Osteoblast (primary cell): ENCODE data around the gene ADGRG3. TPM values are rescaled to one million over a fixed set of nuclear protein-coding genes. Genes with fewer than 3 reads are reported as not detected.

ENCODE experiments used
- DNase-seq: peaks from one replicate; pipeline ENCODE4 v3.0.0; 2011; ENCODE audit warnings: low spot score, mixed read lengths; ENCODE audit not compliant: insufficient read length; ENCODE audit errors: missing footprints
- H2AFZ ChIP-seq: 2 replicates; pipeline ENCODE4 v1.6.0; 2011; ENCODE audit warnings: mild to moderate bottlenecking, low read length
- H3K27ac ChIP-seq: 2 replicates; pipeline ENCODE4 v1.5.1; 2011; ENCODE audit warnings: mild to moderate bottlenecking, low read depth, low read length, moderate library complexity
- H3K27me3 ChIP-seq: 2 replicates; pipeline ENCODE4 v1.6.0; 2012; ENCODE audit warnings: mild to moderate bottlenecking, control low read depth, inconsistent platforms, low read length, moderate library complexity; ENCODE audit not compliant: insufficient read depth
- H3K36me3 ChIP-seq: 2 replicates; pipeline ENCODE4 v1.5.1; 2011; ENCODE audit warnings: mild to moderate bottlenecking, low read length, control low read depth, moderate library complexity; ENCODE audit not compliant: insufficient read depth
- H3K4me1 ChIP-seq: 2 replicates; pipeline ENCODE4 v1.5.1; 2011; ENCODE audit warnings: mild to moderate bottlenecking, low read length, control low read depth, moderate library complexity; ENCODE audit not compliant: insufficient read depth
- H3K4me2 ChIP-seq: 2 replicates; pipeline ENCODE4 v1.6.0; 2011; ENCODE audit warnings: mild to moderate bottlenecking, low read length; ENCODE audit not compliant: insufficient read depth
- H3K4me3 ChIP-seq: fragments of 200-600 bp; sonication (generic); 3 replicates; pipeline ENCODE4 v1.5.1; 2012; ENCODE audit warnings: mild to moderate bottlenecking, low read length, inconsistent platforms; ENCODE audit not compliant: insufficient read depth
- H3K79me2 ChIP-seq: 2 replicates; pipeline ENCODE4 v1.6.0; 2012; ENCODE audit warnings: mild to moderate bottlenecking, low read length, control low read depth, inconsistent platforms; ENCODE audit not compliant: insufficient read depth
- H3K9me3 ChIP-seq: 2 replicates; pipeline ENCODE4 v1.5.1; 2011; ENCODE audit warnings: low read depth, low read length, control low read depth
- H4K20me1 ChIP-seq: 2 replicates; pipeline ENCODE4 v1.6.0; 2012; ENCODE audit warnings: mild to moderate bottlenecking, low read length, control low read depth; ENCODE audit not compliant: insufficient read depth
- total RNA-seq: library from RNA; depleted of rRNA; stranded (reverse); fragments of >200 nt; gene quantifications from 2 replicates; pipeline ENCODE4 v1.2.3, GENCODE V29; 2012
- TF ChIP-seq, protein P1 (sequence below): IDR thresholded peaks from 2 replicates; pipeline ENCODE4 v1.5.1; 2011; ENCODE audit warnings: mild to moderate bottlenecking, low read depth, low read length, moderate library complexity; ENCODE audit errors: extremely low read depth

Gene ADGRG3
- total RNA-seq, 1 donor: not detected

DNA sequence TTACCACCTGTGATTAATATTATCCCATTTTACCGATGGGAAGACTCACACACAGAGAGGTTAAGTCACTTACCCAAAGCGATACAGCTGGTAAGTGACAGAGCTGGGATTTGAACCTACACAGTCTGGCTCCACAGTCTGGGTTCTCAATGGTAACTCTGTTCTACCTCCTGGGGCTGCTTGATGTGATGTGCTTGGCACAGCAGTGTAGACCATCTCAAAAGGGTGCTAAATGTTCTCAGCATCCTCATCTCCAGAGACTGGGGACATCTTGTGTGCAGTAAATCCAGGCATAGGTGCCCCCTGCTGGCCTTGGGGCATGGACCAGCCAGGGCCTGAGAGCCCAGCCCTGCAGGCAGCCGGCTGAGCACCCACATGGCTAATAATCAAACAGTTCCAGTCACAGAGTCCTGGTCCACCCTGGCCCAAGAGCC is 52.1 kb downstream of the ADGRG3 start:
- no peaks in the 10 kb centered on the region for H3K9me3 ChIP-seq
- H3K4me2 ChIP-seq: no peak overlapping the region
- TF ChIP-seq, protein P1, sequence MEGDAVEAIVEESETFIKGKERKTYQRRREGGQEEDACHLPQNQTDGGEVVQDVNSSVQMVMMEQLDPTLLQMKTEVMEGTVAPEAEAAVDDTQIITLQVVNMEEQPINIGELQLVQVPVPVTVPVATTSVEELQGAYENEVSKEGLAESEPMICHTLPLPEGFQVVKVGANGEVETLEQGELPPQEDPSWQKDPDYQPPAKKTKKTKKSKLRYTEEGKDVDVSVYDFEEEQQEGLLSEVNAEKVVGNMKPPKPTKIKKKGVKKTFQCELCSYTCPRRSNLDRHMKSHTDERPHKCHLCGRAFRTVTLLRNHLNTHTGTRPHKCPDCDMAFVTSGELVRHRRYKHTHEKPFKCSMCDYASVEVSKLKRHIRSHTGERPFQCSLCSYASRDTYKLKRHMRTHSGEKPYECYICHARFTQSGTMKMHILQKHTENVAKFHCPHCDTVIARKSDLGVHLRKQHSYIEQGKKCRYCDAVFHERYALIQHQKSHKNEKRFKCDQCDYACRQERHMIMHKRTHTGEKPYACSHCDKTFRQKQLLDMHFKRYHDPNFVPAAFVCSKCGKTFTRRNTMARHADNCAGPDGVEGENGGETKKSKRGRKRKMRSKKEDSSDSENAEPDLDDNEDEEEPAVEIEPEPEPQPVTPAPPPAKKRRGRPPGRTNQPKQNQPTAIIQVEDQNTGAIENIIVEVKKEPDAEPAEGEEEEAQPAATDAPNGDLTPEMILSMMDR: peak; percentile 77
- H3K27ac ChIP-seq: no peak overlapping the region
- H3K36me3 ChIP-seq: no peaks in the 10 kb centered on the region
- H3K27me3 ChIP-seq: peaks cover 7% of the 10 kb centered on the region
- peak; percentile 89 for DNase-seq
- H3K4me3 ChIP-seq: no peak overlapping the region
- H4K20me1 ChIP-seq: no peaks in the 10 kb centered on the region
- no peak overlapping the region for H2AFZ ChIP-seq
- H3K4me1 ChIP-seq: no peaks in the 10 kb centered on the region
- no peaks in the 10 kb centered on the region for H3K79me2 ChIP-seq

DNA sequence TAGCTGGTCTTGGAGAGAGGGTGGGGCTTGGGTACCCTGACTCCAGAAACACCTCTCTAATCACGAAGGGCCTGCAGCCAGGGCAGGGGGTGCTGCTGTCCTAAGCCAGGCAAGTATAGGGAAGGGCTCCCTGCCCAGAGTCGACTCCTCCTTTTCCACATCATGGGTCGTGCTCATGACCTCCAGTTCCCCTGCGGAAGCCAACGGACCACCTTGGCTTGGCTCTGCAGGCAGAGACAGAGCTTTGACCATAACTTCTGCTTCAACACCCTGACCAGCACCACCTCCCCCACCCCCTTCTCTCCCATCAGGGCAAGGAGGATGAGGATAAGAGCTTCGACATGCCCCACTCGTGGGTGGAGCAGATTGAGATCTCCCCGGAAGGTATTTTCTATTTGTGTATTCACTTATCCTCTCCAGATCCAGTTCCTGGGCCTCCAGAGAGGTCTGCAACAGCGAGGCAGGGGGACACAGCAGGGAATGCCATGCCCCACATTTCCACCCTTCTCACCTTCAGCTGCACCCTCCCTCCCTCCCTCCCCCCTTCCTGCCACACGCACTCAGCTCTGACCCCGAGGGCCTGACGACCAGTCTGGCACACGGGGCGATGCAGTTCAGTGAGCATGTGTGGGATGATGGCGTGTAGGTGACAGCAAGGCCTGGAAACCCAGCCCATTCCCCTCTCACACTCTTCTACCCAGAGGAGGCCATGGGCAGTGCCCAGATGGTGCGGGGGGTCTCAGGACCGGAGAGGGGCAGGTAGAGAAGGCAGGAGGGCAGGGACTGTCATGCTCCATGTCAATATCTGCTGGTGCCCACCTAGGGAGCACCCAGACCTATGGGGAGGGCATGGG is 53.5 kb downstream of the ADGRG3 start:
- Histone ChIP-seq H3K79me2 (no peaks in the 10 kb centered on the region), H3K36me3 (no peaks in the 10 kb centered on the region), H3K4me1 (no peaks in the 10 kb centered on the region), H4K20me1 (no peaks in the 10 kb centered on the region), H3K4me3 (no peak overlapping the region), H3K4me2 (no peak overlapping the region), H3K9me3 (no peaks in the 10 kb centered on the region), H3K27me3 (no peaks in the 10 kb centered on the region), H3K27ac (no peak overlapping the region), H2AFZ (no peak overlapping the region)
- TF ChIP-seq, protein P1: no peak
- DNase-seq: no peak

DNA sequence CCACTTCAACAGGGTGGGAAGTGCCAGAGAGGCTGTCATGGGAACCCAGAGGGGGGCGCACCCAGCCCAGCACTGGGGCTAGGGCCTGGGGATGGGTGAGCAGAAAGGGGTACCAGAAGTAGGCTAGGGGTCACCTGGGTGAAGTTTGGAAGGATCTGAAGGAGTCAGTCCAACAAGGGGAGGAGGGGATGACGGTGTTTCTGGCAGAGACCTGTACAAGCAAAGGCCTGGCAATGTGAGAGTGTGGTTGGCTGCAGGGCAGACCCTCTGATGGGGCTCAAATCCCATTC is 54.0 kb downstream of the ADGRG3 start:
- TF ChIP-seq, protein P1: no peak
- H3K27me3 ChIP-seq: no peaks in the 10 kb centered on the region

DNA sequence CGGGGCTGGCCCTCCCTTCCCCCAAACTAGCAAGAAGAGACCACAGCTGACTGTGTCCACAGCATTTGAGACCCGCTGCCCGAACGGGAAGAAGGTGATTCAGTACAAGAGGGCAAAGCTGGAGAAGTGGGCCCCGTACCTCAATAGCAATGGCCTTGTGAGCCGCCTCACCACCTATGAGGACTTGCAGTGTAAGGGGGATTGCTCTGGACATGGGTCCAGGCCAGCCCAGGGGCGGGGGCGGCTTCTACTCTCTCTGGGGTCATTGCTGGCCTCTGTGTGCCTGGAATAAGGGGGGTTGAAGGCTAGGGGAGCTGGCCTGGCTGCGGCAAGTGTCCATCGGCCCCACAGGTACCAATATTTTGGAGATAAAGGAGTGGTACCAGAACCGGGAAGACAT is 54.5 kb downstream of the ADGRG3 start:
- Histone ChIP-seq H3K36me3 (no peaks in the 10 kb centered on the region), H4K20me1 (no peaks in the 10 kb centered on the region), H3K4me2 (no peak overlapping the region), H3K4me1 (no peaks in the 10 kb centered on the region), H2AFZ (no peak overlapping the region), H3K79me2 (no peaks in the 10 kb centered on the region), H3K27me3 (no peaks in the 10 kb centered on the region), H3K27ac (no peak overlapping the region), H3K4me3 (no peak overlapping the region), H3K9me3 (no peaks in the 10 kb centered on the region)
- DNase-seq: no peak
- TF ChIP-seq, protein P1: no peak

More for the DNA sequence above, 54.0 kb downstream of the ADGRG3 start:
- H3K36me3 ChIP-seq: no peaks in the 10 kb centered on the region
- H3K9me3 ChIP-seq: no peaks in the 10 kb centered on the region
- no peak for DNase-seq
- no peaks in the 10 kb centered on the region for H3K4me1 ChIP-seq
- H2AFZ ChIP-seq: no peak overlapping the region
- no peak overlapping the region for H3K4me2 ChIP-seq
- no peak overlapping the region for H3K4me3 ChIP-seq
- H4K20me1 ChIP-seq: no peaks in the 10 kb centered on the region
- H3K79me2 ChIP-seq: no peaks in the 10 kb centered on the region
- H3K27ac ChIP-seq: no peak overlapping the region
